Small intestine (tissue), 7 donors: Measurements from ENCODE around the gene UBALD1. TPM values are rescaled to one million over a fixed set of nuclear protein-coding genes. Genes with fewer than 3 reads are reported as not detected.

ENCODE experiments used
- DNase-seq, 2 donors: peaks; one replicate each; pipeline versions ENCODE4 v3.0.0 to v3.0.0-alpha.2; 2013
- FAIRE-seq: peaks from 2 replicates; lab custom pipeline; 2012; peaks lifted over from hg19 to GRCh38; lab: Jason Lieb, UNC
- H3K27ac ChIP-seq, 3 donors: one replicate each; pipeline ENCODE4 v1.5.1; 2013; ENCODE audit warnings: low read length in 2 of 3, mild to moderate bottlenecking in 2 of 3, control low read depth in 1 of 3, inconsistent platforms in 1 of 3, low read depth in 1 of 3, moderate library complexity in 1 of 3
- H3K27me3 ChIP-seq, 3 donors: one replicate each; pipeline ENCODE4 v1.6.1; 2013; ENCODE audit warnings: low read length in 3 of 3, inconsistent platforms in 1 of 3; ENCODE audit not compliant: control insufficient read depth in 3 of 3, insufficient read depth in 3 of 3
- H3K36me3 ChIP-seq, 3 donors: one replicate each; pipeline ENCODE4 v1.6.1; 2013; ENCODE audit warnings: low read length in 3 of 3, inconsistent platforms in 1 of 3, low read depth in 1 of 3, mild to moderate bottlenecking in 1 of 3, moderate library complexity in 1 of 3; ENCODE audit not compliant: control insufficient read depth in 3 of 3, insufficient read depth in 2 of 3
- H3K4me1 ChIP-seq, 3 donors: one replicate each; pipeline ENCODE4 v1.6.1; 2013; ENCODE audit warnings: low read length in 2 of 3, inconsistent platforms in 1 of 3, low read depth in 1 of 3, mild to moderate bottlenecking in 1 of 3, moderate library complexity in 1 of 3; ENCODE audit not compliant: control insufficient read depth in 3 of 3, insufficient read depth in 2 of 3
- H3K4me3 ChIP-seq, 3 donors: one replicate each; pipeline ENCODE4 v1.5.1; 2013; ENCODE audit warnings: low read length in 3 of 3, control low read depth in 1 of 3, inconsistent platforms in 1 of 3, low read depth in 1 of 3, mild to moderate bottlenecking in 1 of 3, moderate library complexity in 1 of 3
- H3K9me3 ChIP-seq, 2 donors: one replicate each; pipeline ENCODE4 v1.6.1; 2013; ENCODE audit warnings: low read depth in 1 of 2, low read length in 1 of 2; ENCODE audit not compliant: control insufficient read depth in 2 of 2, insufficient read depth in 1 of 2
- WGBS, 3 donors: extraction: QIAGEN DNeasy Blood & Tissue Kit; methylation state at CpG; one replicate each; pipeline ENCODE4 v1.1.7; 2013; 5-methylcytosine and 5-hydroxymethylcytosine counted together
- polyA plus RNA-seq, 4 donors: library from polyadenylated mRNA; stranded (reverse) in 3 of 4; unstranded in 1 of 4; fragments of 200-250 nt in 3 of 4; fragments of 120-200 nt in 1 of 4; gene quantifications; one replicate each; pipeline versions ENCODE4 v1.2.1 to v1.2.3, GENCODE V29; 2013
- donor health status: healthy with polysubstance abuse.
- donor health status: control.
- donor health status: control.
- donor health status: Bipolar disorder and iron deficiency.
- donor health status: healthy.

Gene UBALD1
- polyA plus RNA-seq, 4 donors = 21.7 to 29.7 (median 26.6) TPM

- H3K27ac ChIP-seq = peak overlapping the region in 1 of 3 donors; percentile 11
- no peak for FAIRE-seq
- H3K36me3 ChIP-seq = peaks cover 0 to 71% (median 2%) of the 10 kb centered on the region in 3 donors
- DNase-seq = peak in 1 of 2 donors; percentile 43
- no peaks in the 10 kb centered on the region for H3K9me3 ChIP-seq
- H3K27me3 ChIP-seq = no peaks in the 10 kb centered on the region
- 33 to 61% (median 44%) methylated on average over 17 to 19 of the region's 19 CpGs for WGBS, 3 donors
- H3K4me1 ChIP-seq = peaks cover 0 to 10% (median 0%) of the 10 kb centered on the region in 3 donors
- H3K4me3 ChIP-seq = no peak overlapping the region
Measured at GRCh38 chr16:4640572-4641305, 26.1 kb upstream of the UBALD1 start.

- FAIRE-seq = no peak
- Histone ChIP-seq H3K9me3 (no peaks in the 10 kb centered on the region), H3K27me3 (no peaks in the 10 kb centered on the region), H3K36me3 (peaks cover 0 to 71% (median 2%) of the 10 kb centered on the region in 3 donors), H3K27ac (no peak overlapping the region), H3K4me1 (peaks cover 0 to 10% (median 0%) of the 10 kb centered on the region in 3 donors), H3K4me3 (no peak overlapping the region)
- no peak for DNase-seq
- WGBS, 3 donors = 83 to 88% (median 84%) methylated on average over 27 of the region's 27 CpGs
Measured at GRCh38 chr16:4639899-4640509, 25.3 kb upstream of the UBALD1 start.

GRCh38 chr16:4637501-4638166 lies 22.9 kb upstream of the UBALD1 start:
- Histone ChIP-seq H3K4me1 (peaks cover 0 to 10% (median 0%) of the 10 kb centered on the region in 3 donors), H3K27ac (no peak overlapping the region), H3K4me3 (no peak overlapping the region), H3K27me3 (no peaks in the 10 kb centered on the region), H3K36me3 (peaks cover 0 to 75% (median 4%) of the 10 kb centered on the region in 3 donors), H3K9me3 (no peaks in the 10 kb centered on the region)
- 83 to 91% (median 88%) methylated on average over 21 of the region's 21 CpGs for WGBS, 3 donors
- FAIRE-seq (no peak), DNase-seq (no peak)

GRCh38 chr16:4636196-4636595 lies 21.5 kb upstream of the UBALD1 start:
- H3K4me3 ChIP-seq = no peak overlapping the region
- H3K9me3 ChIP-seq = peaks cover 0 to 6% of the 10 kb centered on the region in 2 donors
- WGBS, 3 donors = 88 to 96% (median 92%) methylated on average over 13 of the region's 13 CpGs
- DNase-seq (no peak), FAIRE-seq (no peak)
- no peak overlapping the region for H3K27ac ChIP-seq
- no peaks in the 10 kb centered on the region for H3K27me3 ChIP-seq
- H3K4me1 ChIP-seq = peaks cover 0 to 9% (median 0%) of the 10 kb centered on the region in 3 donors
- peaks cover 0 to 75% (median 4%) of the 10 kb centered on the region in 3 donors for H3K36me3 ChIP-seq

- no peak overlapping the region for H3K27ac ChIP-seq
- no peaks in the 10 kb centered on the region for H3K4me1 ChIP-seq
- FAIRE-seq (no peak), DNase-seq (no peak)
- peaks cover 0 to 66% (median 4%) of the 10 kb centered on the region in 3 donors for H3K36me3 ChIP-seq
- peaks cover 0 to 7% of the 10 kb centered on the region in 2 donors for H3K9me3 ChIP-seq
- 91 to 96% (median 92%) methylated on average over 12 of the region's 12 CpGs for WGBS, 3 donors
- no peak overlapping the region for H3K4me3 ChIP-seq
- no peaks in the 10 kb centered on the region for H3K27me3 ChIP-seq
Measured at GRCh38 chr16:4634768-4635167, 20.1 kb upstream of the UBALD1 start.

GRCh38 chr16:4633910-4634635 lies 19.4 kb upstream of the UBALD1 start:
- 92 to 95% (median 92%) methylated on average over 20 of the region's 20 CpGs for WGBS, 3 donors
- H3K9me3 ChIP-seq = peaks cover 0 to 7% of the 10 kb centered on the region in 2 donors
- H3K4me1 ChIP-seq = no peaks in the 10 kb centered on the region
- no peaks in the 10 kb centered on the region for H3K27me3 ChIP-seq
- H3K4me3 ChIP-seq = no peak overlapping the region
- FAIRE-seq (no peak), DNase-seq (no peak)
- peaks cover 0 to 59% (median 4%) of the 10 kb centered on the region in 3 donors for H3K36me3 ChIP-seq
- no peak overlapping the region for H3K27ac ChIP-seq

- no peak overlapping the region for H3K4me3 ChIP-seq
- FAIRE-seq = no peak
- peaks cover 0 to 52% (median 3%) of the 10 kb centered on the region in 3 donors for H3K36me3 ChIP-seq
- H3K9me3 ChIP-seq = peaks cover 0 to 7% of the 10 kb centered on the region in 2 donors
- H3K4me1 ChIP-seq = peaks cover 0 to 3% (median under 1%) of the 10 kb centered on the region in 3 donors
- no peak for DNase-seq
- 88 to 98% (median 95%) methylated on average over 1 of the region's 1 CpG for WGBS, 3 donors
- no peaks in the 10 kb centered on the region for H3K27me3 ChIP-seq
- no peak overlapping the region for H3K27ac ChIP-seq
Measured at GRCh38 chr16:4631444-4631843, 16.8 kb upstream of the UBALD1 start.

GRCh38 chr16:4628283-4628682 lies 13.6 kb upstream of the UBALD1 start:
- no peak for FAIRE-seq
- 91 to 96% (median 95%) methylated on average over 9 of the region's 9 CpGs for whole genome bisulfite sequencing, 3 donors
- no peak for DNase-seq

More at GRCh38 chr16:4628283-4628682, 13.6 kb upstream of the UBALD1 start:
- Histone ChIP-seq H3K9me3 (peaks cover 0 to 7% of the 10 kb centered on the region in 2 donors), H3K4me1 (peaks cover 6 to 16% (median 7%) of the 10 kb centered on the region in 3 donors), H3K36me3 (peaks cover 0 to 31% (median 0%) of the 10 kb centered on the region in 3 donors), H3K4me3 (no peak overlapping the region), H3K27ac (no peak overlapping the region), H3K27me3 (no peaks in the 10 kb centered on the region)
